Epidermal melanocyte (primary cell): ENCODE measurements around the gene SMIM36.
"Not testable (repeated sequence)": the region's sequence is repeated elsewhere in the genome, so short reads cannot be mapped to it uniquely, and the experiment has no call there.

Experiments
- DNase-seq: peaks from one replicate; pipeline ENCODE4 v3.0.0; 2011; ENCODE audit warnings: low spot score; ENCODE audit not compliant: insufficient read length

Gene SMIM36

GRCh38 chr17:55416470-55417052 is 94.7 kb downstream of the SMIM36 start:
- DNase-seq = no peak

GRCh38 chr17:55416000-55416399 is 95.3 kb downstream of the SMIM36 start:
- no peak for DNase-seq

GRCh38 chr17:55414983-55415382 is 96.3 kb downstream of the SMIM36 start:
- DNase-seq = no peak

- no peak for DNase-seq
Observed at GRCh38 chr17:55413825-55414489, 97.3 kb downstream of the SMIM36 start.

GRCh38 chr17:55411463-55411855 is 99.8 kb downstream of the SMIM36 start:
- no peak for DNase-seq

GRCh38 chr17:55410722-55411462 is 100.4 kb downstream of the SMIM36 start:
- no peak for DNase-seq

GRCh38 chr17:55409030-55409800 is 102.0 kb downstream of the SMIM36 start:
- DNase-seq = no peak

GRCh38 chr17:55407641-55408566 is 103.3 kb downstream of the SMIM36 start:
- DNase-seq = no peak

- no peak for DNase-seq
Observed at GRCh38 chr17:55405600-55405999, 105.7 kb downstream of the SMIM36 start.

GRCh38 chr17:55404197-55404596 is 107.1 kb downstream of the SMIM36 start:
- not testable (repeated sequence) for DNase-seq

GRCh38 chr17:55402374-55402773 is 108.9 kb downstream of the SMIM36 start:
- DNase-seq = no peak
